Stimulated activated CD8-positive, alpha-beta memory T cell treated with anti-CD3 and anti-CD28 coated beads, Interleukin-12 subunit alpha, Interleukin-12 subunit beta, amount 100 ng/mL, for 24 hours (primary cell): ENCODE results near the gene USP5.

Experiments used
- DNase-seq: peaks from one replicate; pipeline ENCODE4 v3.0.0-alpha.2; 2020; ENCODE audit errors: extremely low read depth

Gene USP5, protein sequence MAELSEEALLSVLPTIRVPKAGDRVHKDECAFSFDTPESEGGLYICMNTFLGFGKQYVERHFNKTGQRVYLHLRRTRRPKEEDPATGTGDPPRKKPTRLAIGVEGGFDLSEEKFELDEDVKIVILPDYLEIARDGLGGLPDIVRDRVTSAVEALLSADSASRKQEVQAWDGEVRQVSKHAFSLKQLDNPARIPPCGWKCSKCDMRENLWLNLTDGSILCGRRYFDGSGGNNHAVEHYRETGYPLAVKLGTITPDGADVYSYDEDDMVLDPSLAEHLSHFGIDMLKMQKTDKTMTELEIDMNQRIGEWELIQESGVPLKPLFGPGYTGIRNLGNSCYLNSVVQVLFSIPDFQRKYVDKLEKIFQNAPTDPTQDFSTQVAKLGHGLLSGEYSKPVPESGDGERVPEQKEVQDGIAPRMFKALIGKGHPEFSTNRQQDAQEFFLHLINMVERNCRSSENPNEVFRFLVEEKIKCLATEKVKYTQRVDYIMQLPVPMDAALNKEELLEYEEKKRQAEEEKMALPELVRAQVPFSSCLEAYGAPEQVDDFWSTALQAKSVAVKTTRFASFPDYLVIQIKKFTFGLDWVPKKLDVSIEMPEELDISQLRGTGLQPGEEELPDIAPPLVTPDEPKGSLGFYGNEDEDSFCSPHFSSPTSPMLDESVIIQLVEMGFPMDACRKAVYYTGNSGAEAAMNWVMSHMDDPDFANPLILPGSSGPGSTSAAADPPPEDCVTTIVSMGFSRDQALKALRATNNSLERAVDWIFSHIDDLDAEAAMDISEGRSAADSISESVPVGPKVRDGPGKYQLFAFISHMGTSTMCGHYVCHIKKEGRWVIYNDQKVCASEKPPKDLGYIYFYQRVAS

DNA sequence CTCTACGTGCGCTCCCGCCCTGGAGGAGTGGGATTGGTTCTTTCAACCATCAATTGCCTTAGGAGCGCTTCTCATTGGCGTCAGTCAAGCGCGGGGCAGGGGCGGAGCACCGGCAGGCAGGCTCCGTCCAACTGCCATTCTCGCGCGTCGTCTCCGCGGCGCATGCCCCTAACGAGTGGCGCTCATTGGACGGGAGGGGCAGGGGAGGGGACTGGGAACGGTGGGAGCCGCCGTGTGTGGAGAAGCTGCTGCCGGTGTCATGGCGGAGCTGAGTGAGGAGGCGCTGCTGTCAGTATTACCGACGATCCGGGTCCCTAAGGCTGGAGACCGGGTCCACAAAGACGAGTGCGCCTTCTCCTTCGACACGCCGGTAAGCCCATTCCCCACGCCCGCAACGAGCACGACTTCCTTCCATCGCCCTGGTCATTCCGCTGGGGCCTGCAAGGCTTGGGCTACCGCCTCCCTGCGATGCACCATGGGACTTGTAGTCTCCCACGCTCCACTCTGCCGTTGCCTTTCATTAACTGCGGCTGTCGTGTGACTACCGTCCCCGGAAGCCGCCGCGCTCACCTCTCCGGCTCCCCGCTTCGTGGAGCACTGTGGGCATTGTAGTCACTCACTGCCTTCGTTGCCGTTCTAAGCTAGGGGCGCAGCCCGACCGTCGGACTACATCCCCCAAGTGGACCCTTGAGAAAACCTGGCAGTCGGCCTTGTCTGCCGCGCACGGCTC, at the start of gene USP5:
USP5 (plus strand) TSS at position 230 of the 730 bp plus-strand sequence; CDS start at position 260, 30 bp downstream.
- peak; percentile 97 for DNase-seq

DNA sequence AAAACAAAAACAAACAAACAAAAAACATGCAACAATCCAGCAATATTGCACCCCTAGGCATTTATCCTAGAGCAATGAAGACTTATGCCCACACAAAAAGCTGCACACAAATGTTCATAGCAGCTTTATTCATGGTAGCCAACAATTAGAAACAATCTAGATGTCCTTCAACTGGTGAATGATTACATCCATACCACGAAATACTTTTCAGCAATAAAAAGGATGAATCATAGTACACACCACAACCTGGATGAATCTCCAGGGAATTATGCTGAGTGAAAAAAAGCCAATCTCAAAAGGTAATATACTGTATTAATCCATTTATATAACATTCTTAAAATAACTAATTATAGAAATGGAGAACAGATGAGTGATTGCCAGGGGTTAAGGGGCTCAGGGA, 44.8 kb upstream of the USP5 start:
- DNase-seq = no peak

DNA sequence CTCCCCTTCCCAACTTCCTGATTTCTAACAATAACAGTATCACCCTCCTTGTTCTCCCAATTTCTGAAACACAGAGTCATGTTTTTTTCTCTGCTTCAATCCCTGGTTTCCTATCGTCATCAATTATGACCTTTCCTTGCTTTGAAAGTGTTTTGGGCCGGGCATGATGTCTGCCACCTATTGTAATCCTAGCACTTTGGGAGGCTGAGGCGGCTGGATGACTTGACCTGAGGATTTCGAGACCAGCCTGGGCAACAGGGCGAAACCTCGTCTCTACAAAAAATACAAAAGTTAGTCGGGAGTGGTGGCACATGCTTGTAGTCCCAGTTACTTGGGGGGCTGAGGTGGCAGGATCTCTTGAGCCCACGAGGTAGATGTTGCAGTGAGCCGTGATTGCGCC, 42.9 kb upstream of the USP5 start:
- DNase-seq = no peak

DNA sequence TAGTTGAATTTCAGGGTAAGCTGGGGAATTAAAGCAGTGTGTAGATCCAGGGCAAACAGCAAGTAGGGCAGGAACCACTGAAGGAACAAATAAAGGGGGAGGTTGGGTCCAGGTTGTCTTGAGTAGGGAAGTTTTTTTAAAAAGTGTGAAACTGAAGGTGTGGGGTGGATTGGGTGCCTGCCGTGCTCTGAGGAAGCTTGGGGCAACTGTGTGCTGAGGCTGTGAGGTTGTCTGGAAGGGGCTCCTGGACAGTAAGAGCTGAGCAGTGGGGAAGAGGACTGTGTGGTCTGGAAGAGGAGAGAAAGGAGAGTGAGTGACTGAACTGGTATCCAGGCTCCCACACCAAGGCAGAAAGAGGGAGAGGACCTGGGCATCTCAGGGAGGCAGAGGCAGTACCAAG, 41.2 kb upstream of the USP5 start:
- DNase-seq = no peak

DNA sequence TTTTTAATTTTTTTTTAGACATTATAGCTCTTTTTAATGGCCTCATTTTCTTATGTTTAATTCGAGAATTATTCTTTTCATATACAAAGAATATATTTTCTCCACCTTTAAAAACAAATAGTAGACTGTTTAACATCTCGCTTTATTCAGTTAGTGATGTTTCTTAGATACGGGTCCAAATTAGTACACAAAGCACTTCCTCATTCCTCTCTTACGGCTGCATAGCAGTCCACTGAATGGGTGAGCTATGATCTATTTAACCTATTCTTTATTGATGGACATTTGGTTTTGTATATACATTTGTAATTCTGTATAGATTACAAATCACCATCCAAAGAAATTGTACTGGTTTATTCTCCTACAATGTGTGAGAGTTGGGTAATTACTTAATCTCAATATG, 38.6 kb upstream of the USP5 start:
- no peak for DNase-seq

DNA sequence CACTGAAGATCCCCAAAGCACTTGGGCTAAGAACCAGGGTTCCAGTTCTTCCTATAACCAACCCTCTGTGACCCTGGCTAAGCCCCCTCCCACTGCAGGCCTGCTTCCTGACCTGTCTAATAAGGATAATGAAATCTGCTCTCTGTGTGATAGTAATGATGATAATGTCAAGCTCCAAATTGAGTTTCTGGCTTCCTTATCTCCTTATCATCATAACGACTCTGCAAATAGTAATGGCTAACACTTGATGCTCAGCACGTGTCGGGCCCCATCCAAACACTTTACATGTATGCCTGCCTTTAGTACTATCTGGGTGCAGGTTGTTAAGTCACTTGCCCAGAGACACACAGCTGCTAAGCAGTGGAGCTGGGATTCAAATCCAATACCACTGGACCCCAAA, 35.4 kb upstream of the USP5 start:
- no peak for DNase-seq

DNA sequence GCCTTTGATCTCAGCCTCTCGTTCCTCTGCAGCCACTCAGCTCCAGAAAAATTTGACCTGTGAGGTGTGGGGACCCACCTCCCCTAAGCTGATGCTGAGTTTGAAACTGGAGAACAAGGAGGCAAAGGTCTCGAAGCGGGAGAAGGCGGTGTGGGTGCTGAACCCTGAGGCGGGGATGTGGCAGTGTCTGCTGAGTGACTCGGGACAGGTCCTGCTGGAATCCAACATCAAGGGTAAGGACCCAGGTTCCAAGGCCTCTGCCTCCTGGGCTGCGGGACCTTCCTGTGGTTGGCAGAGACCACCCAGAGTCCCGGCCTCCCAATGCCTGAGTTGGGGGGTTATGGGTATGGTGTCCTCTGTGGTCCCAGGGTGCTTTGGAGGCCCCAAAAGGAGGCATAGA, 34.9 kb upstream of the USP5 start:
- DNase-seq = no peak

DNA sequence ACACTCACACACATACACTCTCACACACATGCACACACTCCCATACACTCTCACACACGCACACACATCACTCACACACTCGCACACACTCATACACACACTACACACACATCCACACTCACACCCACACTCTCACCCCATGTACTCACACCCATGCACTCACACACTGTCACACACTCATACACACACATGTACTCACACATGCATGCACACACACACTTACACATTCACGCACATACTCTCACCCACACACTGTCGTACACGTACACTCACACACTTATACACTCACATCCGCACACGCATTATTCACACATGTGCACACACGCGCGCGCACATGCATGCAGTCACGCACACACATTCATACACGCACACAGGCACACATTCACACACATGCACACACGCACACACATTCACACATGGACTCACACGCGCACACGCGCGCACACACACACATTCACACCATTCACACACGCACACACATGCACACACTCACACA, 34.2 kb upstream of the USP5 start:
- DNase-seq = no peak

DNA sequence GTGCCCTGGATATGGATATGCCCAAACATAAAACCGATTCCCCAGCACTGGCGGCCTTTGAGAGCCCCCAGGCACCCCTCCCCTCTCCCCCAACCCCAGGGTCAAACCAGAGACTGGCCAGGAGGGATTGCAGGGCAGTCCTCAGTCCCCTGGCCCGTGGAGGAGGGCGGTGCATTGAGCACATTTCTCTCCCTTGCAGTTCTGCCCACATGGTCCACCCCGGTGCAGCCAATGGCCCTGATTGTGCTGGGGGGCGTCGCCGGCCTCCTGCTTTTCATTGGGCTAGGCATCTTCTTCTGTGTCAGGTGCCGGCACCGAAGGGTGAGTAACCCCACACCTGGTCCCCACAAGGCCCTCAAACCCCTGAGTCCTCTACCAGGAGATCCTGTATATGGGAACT, 33.7 kb upstream of the USP5 start:
- DNase-seq = no peak

DNA sequence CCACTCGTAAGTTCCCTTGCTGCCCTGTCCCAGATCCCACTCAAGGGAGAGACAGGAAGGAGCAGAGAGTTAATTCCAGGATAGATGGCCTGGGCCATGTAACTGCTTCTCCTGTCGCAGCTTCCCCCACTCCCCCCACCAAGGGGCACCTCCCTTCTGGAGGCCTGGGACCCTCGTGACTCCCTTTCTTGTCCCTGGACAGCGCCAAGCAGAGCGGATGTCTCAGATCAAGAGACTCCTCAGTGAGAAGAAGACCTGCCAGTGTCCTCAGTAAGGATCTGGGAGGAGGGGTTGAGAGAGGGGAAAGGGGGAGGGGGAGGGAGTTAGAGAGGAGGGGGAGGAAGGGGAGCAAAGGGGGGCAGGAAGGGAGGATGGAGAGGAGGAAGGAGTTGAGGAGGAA, 33.3 kb upstream of the USP5 start:
- DNase-seq = no peak

DNA sequence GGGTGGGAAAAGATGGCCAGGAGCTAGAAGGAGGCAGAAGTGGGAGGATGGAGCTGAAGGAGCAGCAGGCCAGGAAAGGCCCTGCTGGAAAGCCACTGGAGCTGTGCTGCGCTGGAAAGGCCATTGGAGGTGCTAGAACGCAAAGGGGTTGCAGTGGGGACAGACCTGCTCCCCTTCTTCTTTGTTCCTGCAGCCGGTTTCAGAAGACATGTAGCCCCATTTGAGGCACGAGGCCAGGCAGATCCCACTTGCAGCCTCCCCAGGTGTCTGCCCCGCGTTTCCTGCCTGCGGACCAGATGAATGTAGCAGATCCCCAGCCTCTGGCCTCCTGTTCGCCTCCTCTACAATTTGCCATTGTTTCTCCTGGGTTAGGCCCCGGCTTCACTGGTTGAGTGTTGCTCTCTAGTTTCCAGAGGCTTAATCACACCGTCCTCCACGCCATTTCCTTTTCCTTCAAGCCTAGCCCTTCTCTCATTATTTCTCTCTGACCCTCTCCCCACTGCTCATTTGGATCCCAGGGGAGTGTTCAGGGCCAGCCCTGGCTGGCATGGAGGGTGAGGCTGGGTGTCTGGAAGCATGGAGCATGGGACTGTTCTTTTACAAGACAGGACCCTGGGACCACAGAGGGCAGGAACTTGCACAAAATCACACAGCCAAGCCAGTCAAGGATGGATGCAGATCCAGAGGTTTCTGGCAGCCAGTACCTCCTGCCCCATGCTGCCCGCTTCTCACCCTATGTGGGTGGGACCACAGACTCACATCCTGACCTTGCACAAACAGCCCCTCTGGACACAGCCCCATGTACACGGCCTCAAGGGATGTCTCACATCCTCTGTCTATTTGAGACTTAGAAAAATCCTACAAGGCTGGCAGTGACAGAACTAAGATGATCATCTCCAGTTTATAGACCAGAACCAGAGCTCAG, 32.6 kb upstream of the USP5 start:
- no peak for DNase-seq

DNA sequence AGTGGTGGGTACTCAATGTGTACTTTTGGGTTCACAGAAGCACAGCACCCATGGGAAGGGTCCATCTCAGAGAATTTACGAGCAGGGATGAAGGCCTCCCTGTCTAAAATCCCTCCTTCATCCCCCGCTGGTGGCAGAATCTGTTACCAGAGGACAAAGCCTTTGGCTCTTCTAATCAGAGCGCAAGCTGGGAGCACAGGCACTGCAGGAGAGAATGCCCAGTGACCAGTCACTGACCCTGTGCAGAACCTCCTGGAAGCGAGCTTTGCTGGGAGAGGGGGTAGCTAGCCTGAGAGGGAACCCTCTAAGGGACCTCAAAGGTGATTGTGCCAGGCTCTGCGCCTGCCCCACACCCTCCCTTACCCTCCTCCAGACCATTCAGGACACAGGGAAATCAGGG, 31.8 kb upstream of the USP5 start:
- DNase-seq = no peak

DNA sequence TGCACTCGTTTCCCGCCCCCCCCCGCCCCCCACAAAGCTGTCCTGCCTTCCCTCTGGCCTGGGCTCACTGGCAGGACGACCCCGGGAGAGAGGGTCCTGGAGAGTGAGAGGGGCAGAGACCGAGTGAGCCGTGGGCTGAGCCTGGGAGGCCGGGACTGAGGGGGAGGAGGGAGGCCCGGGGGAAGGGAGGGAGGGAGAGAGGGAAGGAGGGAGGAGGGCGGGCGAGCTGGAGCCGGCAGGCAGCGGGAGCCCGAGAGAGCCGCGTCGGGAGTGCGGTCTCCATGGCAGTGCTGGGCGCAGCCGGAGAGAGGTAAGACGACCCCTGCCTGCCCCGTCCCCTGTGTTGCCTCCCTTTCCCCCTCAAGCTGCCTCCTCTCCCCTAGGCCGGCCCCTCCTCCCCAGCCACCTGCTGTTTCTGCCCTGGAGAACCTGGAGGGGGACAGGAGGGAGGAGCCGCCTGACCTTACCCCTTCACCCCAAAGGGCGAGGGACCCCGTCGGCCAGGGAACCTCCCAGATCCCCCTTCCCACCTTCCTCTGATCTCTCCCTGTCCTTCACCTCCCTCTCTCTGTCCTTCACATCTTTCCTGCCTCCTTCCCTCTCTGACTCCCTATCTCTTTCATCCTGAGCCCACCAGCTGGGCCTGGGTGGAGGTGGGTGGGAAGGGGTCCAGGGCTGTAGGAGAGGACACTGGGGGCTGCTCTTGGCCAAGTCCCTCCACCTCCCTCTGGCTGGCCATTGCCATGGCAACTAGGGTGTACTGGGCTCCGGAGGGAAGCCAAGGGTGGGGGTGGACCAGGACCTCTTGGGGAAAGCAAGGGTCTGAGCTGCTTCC, 30.1 kb upstream of the USP5 start, which contains the start of gene GPR162:
GPR162 (plus strand) TSS at position 231 of the 835 bp plus-strand sequence. CDS start 2,078 bp downstream, outside the sequence.
- no peak for DNase-seq

DNA sequence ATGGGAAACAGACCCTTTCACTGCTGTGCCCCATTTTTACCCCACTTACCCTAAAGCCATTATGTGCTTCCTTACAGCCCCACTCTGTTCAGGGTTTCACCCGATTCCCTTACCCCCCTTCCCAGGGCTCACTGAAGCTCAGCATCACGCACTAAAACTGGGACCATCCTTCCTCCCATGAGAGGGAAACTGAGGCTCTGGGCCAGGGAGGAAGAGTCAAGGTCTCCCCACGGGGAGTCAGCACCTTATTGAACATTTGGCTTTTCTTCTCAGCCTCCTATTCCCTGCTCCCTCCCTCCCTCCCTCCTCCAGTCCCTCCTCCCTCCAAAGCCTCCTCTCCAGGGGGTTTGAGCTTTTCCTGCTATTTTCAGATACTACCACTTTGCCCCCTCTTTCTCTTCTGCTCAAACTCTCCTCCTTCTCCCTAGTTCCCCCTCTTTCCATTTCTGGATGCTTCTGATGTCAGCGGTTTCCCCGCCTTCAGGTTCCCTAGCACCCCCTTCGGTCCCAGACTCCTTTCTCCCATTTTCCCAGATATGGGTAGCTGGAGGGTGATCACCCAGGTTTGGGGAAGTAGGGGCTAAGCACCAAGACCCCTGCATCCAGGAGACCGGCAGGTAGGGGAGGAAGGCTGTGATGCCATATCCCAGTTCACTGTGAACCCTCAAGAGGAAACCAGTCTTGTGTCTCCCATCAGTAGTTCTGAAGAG, 29.4 kb upstream of the USP5 start:
- no peak for DNase-seq

DNA sequence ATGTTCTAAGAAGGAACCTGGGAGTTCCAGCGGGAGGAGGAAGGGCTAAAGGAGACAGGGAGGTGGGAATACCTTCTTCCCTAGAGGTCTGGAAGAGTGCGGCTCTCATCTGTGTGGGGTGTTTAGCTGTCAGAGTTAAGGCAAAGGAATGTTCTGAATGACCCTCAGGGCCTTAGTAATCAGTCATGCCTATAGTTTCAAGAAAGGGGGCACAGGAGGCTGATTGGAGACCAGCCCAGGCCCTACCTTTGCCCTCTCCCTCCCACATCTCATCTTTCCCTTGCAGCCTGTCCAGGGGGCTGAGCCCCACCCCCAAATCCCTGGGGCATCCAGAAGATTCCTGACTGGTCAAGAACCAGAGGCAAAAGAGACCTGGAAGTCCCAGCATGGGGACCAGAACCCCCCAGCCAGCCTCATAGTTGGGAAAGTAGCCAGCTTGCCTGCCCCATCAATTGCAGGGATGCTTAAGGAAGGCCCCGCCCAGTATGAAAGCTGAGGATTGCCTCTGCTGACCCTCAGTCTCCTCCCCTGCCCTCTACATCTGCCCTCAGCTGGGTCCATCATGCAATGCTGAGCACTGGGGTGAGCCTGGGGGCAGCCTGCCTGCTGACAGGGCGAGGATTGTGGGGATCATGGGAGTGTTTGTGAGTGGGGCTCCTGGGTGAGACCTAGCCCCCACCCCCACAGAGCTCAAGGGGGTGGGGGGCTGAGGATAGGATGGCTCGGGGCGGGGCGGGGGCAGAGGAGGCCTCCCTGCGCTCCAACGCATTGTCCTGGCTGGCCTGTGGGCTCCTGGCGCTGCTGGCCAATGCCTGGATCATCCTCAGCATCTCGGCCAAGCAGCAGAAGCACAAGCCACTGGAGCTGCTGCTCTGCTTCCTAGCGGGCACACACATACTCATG, 28.5 kb upstream of the USP5 start:
- DNase-seq = no peak

DNA sequence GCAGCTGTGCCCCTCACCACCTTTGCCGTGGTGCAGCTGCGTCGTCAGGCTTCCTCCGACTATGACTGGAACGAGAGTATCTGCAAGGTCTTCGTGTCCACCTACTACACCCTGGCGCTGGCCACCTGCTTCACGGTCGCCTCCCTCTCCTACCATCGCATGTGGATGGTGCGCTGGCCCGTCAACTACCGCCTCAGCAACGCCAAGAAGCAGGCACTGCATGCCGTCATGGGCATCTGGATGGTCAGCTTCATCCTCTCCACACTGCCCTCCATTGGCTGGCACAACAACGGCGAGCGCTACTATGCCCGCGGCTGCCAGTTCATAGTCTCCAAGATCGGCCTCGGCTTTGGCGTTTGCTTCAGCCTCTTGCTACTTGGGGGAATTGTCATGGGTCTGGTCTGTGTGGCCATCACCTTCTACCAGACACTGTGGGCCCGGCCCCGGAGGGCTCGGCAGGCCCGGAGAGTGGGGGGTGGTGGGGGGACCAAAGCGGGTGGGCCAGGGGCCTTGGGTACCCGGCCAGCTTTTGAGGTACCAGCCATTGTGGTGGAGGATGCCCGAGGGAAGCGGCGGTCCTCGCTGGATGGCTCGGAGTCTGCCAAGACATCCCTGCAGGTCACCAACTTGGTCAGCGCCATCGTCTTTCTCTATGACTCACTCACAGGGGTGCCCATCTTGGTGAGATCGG, 27.7 kb upstream of the USP5 start:
- DNase-seq = no peak

DNA sequence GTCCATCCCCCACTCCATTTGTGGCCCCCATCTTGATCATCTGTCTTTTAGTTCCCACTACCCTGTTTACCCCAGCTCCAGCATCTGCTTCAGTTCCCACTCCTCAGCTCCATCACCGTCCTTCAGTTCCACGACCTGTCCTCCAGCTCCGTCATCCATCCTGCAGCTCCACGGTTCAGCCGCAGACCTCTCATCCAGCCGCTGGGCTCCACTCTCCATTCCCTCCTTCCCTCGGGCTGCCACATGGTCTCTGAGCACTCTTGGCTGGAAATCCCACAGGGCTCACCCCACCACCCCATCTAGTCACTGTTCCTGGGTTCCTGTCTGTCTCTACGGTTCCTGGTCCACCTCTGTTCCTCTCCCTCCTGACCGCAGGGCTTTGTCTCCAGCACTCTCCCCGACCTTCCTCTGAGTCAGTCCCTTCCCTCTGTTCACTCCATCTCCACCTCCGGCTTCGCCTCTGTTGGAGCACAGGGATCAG, 27.0 kb upstream of the USP5 start:
- DNase-seq = no peak
